ENCODE results near the gene BUD13.

The BUD13 gene

DNA sequence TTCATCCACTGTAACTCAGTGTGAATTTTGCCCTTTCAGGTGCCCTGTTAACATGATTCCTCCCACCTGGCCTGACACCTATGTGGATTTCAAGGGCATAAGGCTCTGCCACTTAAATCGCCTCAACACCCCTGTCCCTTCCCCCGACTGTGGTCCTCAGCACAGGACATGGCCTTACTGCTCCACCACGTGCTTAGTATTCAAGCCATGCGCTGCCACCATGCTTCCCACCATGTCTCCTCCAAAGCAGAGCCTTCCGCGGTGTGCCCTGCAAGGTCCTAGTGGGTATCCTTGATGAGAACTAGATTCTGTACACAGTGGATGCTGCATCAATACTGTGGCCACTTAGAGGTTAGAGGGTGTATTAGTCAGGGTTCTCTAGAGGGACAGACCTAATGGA is 51.9 kb downstream of the BUD13 start:
- no peak for DNase-seq (ENCODE audit: extremely low read depth in 1 of 2, low read depth in 1 of 2)

GRCh38 chr11:116718955-116719501 is 53.8 kb downstream of the BUD13 start:
- no peak for DNase-seq (ENCODE audit: extremely low read depth in 1 of 2, low read depth in 1 of 2)

DNA sequence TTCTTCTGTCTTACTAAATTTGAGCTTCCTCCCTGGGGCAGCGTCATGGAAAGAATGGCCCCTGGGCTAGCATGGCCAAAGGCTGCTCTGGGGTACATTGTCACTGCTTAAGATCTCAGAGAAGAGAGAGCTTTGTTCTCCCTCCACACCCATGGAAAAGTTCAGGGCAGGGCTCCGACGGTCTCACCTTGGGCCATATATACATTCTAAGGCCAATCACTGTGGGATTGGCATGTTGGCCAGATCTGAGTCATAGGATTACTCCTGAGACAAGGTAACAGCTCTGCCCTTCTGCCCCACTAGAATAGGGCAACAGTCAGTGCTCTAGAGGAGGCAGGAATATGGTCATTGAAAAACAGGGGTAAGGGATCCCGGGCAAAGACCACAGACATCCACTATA is 56.2 kb downstream of the BUD13 start:
- DNase-seq (ENCODE audit: extremely low read depth in 1 of 2, low read depth in 1 of 2): no peak

- DNase-seq (ENCODE audit: extremely low read depth in 1 of 2, low read depth in 1 of 2): no peak
Measured at GRCh38 chr11:116715383-116715782, 57.4 kb downstream of the BUD13 start.

- no peak for DNase-seq (ENCODE audit: extremely low read depth in 1 of 2, low read depth in 1 of 2)
Measured at GRCh38 chr11:116714902-116715301, 57.9 kb downstream of the BUD13 start.

GRCh38 chr11:116712428-116712827 is 60.4 kb downstream of the BUD13 start:
- no peak for DNase-seq (ENCODE audit: extremely low read depth in 1 of 2, low read depth in 1 of 2)

GRCh38 chr11:116710762-116711161 is 62.0 kb downstream of the BUD13 start:
- DNase-seq (ENCODE audit: extremely low read depth in 1 of 2, low read depth in 1 of 2): no peak

DNA sequence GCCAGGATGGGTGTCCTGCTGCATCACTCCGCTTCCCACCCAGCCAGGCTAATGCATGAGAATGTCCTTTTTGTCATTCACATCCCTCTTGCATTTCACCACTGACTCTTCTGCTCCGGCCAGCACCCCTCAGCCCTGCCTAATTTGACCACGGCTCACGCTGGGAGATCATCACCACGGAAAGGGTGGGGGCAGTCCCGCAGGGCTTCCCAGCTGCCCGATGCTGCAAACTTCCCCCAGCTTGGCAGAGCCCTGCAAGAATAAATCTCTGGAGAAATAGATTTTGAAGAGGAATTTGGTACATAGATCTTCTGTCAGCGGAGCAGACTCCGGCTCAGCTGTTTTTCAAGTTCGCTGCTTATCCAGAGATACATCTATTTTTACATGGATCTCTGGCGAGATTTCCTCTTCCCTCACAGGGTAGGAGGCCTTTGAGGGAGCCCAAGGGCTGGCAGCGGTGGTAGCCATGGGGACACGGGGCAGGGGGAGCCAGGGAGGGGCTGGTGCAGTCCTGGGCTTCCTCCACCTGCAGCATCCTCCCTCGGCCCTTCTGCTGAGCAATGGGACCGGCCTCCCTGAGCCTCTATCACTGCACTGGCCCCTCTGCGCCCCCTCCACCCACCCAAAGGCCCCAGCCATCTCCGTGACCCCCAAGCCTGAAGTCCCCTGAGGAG is 62.6 kb downstream of the BUD13 start:
- no peak for DNase-seq (ENCODE audit: extremely low read depth in 1 of 2, low read depth in 1 of 2)

DNA sequence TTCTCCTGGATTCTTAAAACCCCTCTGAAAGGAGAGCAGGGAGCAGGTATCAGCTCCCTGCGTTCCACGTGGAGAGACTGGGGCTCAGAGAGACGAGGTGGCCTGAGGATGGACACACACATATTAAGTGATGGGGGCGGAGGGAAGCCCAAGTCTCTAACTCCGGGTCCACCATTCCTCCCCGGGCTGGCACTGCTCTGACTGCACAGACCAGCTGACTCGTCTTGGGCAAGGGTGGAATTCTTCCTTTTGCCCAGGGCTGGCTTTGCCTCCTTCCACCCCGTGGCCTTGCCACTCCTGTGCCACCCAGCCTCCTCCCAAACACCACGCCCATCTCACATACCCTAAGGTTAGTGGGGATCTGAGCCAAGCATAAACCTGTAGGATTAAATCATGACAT is 65.0 kb downstream of the BUD13 start:
- DNase-seq (ENCODE audit: extremely low read depth in 1 of 2, low read depth in 1 of 2): no peak

GRCh38 chr11:116707161-116707629 is 65.6 kb downstream of the BUD13 start:
- DNase-seq (ENCODE audit: extremely low read depth in 1 of 2, low read depth in 1 of 2): no peak

GRCh38 chr11:116703421-116703820 is 69.4 kb downstream of the BUD13 start:
- DNase-seq (ENCODE audit: extremely low read depth in 1 of 2, low read depth in 1 of 2): no peak

GRCh38 chr11:116702772-116703385 is 69.9 kb downstream of the BUD13 start:
- DNase-seq (ENCODE audit: extremely low read depth in 1 of 2, low read depth in 1 of 2): no peak

GRCh38 chr11:116701876-116702275 is 70.9 kb downstream of the BUD13 start:
- no peak for DNase-seq (ENCODE audit: extremely low read depth in 1 of 2, low read depth in 1 of 2)

DNA sequence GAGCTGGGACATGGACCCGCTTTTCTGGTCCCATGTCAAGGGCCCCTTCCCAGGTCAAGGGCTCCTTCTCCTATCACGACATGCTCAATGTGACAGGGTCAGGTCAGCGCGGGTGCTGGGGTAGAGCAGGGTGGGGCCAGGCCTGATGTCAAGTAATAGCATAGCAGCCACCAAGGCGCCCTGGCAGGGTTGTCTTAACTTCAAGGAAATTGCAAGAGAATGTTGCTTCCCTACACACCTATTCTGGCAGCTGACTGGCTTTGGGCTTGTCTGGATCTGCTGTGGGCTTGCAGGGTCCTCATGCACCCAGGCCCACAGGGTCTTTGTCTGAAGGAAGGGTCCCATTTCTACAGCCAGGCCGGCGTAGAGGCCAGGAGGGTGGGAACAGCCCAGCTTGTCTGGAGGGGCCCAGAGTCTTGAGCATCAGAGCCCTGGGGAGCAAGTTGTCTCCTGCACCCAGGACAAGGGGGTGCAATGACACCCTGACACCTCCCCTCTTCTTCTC is 71.4 kb downstream of the BUD13 start:
- DNase-seq (ENCODE audit: extremely low read depth in 1 of 2, low read depth in 1 of 2): no peak

GRCh38 chr11:116700586-116701220 is 72.1 kb downstream of the BUD13 start:
- DNase-seq (ENCODE audit: extremely low read depth in 1 of 2, low read depth in 1 of 2): no peak

Data from stimulated activated CD8-positive, alpha-beta memory T cell treated with anti-CD3 and anti-CD28 coated beads, Interleukin-7, amount 100 ng/mL, for 48 hours (primary cell).